ENCODE measurements around the gene CLUH.

Gene CLUH, protein sequence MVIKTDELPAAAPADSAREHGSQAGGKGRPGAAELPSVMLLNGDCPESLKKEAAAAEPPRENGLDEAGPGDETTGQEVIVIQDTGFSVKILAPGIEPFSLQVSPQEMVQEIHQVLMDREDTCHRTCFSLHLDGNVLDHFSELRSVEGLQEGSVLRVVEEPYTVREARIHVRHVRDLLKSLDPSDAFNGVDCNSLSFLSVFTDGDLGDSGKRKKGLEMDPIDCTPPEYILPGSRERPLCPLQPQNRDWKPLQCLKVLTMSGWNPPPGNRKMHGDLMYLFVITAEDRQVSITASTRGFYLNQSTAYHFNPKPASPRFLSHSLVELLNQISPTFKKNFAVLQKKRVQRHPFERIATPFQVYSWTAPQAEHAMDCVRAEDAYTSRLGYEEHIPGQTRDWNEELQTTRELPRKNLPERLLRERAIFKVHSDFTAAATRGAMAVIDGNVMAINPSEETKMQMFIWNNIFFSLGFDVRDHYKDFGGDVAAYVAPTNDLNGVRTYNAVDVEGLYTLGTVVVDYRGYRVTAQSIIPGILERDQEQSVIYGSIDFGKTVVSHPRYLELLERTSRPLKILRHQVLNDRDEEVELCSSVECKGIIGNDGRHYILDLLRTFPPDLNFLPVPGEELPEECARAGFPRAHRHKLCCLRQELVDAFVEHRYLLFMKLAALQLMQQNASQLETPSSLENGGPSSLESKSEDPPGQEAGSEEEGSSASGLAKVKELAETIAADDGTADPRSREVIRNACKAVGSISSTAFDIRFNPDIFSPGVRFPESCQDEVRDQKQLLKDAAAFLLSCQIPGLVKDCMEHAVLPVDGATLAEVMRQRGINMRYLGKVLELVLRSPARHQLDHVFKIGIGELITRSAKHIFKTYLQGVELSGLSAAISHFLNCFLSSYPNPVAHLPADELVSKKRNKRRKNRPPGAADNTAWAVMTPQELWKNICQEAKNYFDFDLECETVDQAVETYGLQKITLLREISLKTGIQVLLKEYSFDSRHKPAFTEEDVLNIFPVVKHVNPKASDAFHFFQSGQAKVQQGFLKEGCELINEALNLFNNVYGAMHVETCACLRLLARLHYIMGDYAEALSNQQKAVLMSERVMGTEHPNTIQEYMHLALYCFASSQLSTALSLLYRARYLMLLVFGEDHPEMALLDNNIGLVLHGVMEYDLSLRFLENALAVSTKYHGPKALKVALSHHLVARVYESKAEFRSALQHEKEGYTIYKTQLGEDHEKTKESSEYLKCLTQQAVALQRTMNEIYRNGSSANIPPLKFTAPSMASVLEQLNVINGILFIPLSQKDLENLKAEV (N-terminal part only)

DNA sequence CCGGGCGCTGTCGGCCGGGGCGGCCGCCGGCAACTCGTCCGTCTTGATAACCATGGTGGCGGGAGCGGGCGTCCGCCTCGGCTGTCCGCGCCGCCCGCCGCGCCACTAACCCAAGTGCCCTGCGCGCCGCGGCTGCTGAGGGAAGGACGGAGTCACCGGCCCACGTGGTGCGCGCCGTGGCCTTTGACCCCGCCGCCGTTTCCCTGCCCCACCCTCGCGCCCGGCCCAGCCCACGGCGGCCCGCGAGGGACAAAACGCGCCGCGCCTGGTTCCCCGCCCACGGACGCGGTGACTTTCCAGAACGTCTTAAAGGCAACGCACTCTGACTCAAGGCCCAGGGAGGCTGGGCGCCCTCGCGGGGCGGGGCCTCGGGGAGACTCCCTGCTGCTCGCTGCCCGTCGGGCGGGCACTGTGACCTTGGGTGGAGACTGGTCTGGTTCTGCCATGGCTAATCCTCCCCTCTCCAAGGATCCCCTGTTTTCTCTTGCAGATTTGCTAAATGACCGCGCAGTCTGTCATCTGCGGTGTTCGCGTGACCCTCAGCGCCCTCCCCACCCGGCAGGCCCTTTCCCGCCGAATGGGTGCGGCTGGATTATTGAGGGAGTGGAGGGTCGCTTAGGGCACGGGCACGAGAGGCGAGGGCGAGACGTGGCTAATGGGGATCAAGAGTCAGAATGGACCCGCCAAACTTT lies at the start of gene CLUH:
CLUH (minus strand) TSS at position 157 of the 692 bp plus-strand sequence; CDS start at position 54, 103 bp downstream.
- DNase-seq (ENCODE audit: low read depth, low spot score) = peak; percentile 92

DNA sequence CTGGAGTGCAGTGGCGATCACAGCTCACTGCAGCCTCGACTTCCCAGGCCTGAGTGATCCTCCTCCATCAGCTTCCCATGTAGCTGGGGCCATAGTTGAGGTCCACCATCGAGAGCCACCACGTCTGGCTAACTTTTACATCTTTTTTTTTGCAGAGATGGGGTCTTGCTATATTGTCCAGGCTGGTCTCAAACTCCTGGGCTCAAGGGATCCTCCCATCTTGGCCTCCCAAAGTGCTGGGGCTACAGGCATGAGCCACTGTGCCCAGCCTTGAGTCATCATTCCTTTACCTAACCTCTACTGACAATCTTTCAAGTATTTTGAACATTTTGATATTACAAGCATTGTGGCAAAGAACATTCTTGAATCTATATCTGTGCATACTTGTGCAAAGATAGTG lies 47.3 kb upstream of the CLUH start:
- no peak for DNase-seq (ENCODE audit: low read depth, low spot score)

DNA sequence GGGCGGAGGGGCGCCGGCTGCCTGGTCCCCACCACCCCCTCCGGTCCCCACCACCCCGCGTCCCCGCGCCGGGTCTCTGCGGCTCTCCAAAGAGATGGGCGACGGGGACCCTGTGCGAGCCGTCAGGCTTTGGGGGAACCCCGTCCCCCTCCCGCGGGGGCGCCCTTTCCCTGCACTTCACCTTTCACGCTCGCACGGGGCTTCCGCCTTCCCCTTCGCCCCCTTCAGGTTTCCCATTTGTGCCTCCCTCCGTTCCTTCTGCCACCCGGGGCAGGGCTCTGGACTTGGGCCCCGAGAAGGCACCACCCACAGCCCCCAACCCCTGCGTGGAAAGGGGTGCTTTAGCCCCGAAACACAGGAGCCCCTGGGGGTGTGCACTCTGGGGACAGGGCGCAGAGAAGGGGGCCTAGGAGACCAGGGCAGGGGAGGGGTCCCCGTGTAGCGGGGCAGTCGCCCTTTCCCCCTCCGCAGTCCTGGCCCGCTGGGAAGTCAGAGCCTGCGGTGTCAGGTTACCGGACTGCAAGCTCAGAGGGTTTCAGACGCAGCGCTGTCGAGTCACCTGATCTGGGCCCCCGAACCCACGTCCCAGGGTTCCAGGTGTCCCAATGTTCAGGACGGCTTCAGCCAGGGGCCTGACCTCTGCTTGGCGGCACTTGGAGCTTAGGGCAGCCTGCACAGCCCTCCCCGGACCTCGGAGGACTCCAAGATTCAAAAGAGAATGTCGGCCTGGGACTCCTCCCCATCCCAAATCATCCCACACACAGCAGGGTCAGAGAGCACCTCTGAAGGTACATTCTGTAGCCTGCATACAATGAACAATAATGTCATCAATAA lies 44.5 kb upstream of the CLUH start:
- DNase-seq (ENCODE audit: low read depth, low spot score) = no peak

DNA sequence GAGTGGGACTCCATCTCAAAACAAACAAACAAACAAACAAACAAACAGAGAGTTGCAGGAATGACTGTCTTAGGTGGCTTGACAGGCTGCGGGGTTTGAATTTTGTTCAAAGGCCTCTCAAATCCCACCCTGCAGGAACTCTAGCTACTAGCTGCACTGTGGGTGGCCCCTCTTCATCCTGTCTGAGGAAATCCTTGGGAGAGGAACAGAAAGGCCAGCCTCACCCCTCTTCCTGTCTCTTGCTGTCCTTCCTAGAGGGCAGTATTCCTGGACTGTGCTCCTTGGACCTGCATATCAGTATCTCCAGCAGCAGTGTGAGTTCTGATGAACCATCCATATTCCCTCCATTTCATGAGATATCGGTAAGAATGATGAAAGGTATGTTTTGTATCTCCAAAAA lies 39.9 kb upstream of the CLUH start:
- no peak for DNase-seq (ENCODE audit: low read depth, low spot score)

DNA sequence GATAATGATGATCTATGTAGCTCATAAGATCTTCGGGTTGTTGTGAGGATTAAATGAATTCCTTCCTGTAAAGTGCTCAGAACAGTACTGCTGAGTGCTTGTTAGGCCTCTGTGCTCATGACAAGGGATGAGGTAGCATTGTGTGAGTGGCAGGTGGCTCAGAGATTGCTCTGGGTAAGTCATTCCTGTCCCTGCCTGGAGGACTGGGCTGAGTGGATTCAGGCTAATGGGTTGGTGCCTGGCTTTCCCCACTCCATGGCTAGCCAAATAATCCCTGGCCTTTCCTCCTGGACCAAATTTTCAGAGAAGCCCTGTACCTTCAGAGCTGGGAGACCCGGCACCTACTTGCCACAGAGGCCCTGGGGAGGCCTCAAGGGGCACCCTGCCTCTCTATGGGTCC lies 39.2 kb upstream of the CLUH start:
- DNase-seq (ENCODE audit: low read depth, low spot score) = no peak

DNA sequence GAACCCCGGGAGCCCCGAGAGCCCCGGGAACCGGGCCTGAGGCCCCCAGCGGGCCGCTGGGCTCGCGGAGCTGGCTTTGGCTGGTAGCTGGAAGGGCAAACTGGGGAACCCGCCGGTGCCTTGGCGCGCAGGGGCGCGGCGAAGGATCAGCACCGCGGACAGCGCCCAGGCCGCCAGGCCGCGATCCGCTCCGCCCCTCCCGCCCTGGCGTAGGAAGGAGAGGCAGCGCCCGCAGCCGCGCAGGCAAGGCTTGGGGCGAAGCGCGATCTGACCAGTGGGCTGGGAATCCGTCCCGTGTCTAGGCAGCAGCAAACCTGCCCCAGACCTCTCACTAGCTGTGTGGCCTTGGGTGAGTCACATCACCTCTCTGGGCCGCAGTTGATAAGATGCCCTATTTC lies 38.2 kb upstream of the CLUH start:
- peak; percentile 20 for DNase-seq (ENCODE audit: low read depth, low spot score)

DNA sequence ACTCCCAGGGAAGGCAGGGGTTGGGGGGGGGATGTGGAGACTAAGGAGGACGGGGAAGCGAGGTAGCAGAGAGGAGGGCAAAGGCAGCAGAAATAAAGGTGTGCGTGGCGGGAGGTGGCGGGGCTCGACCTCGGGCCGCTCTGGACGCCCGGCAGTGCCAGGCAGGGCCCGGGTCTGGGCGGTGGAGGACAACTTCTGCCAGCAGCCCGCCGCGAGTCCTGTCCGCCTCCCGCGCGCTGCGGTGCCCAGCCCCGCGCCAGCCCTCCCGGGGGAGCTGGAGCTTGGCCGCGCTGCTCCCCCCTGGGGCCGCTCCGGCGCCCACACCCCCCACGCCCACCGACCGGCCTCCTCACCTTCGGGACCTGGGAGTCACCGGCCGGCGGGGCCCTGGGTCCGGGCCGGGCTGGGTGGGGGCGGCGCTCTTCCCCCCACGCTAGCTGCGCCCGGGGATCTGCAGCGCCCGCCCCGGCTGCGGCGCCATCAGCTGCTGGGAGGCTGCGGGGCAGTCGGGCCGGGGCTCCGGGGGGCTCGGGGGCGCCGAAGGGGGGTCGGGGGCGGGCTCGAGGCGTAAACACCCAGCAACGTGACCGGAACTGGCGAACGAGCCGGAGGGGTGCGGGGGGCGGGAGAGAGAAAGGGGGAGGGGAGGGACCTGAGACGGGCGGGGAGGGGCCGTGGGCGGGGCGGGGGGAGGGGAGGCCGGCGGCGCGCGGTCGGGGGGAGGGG lies 37.7 kb upstream of the CLUH start, which contains the start of gene CCDC92B:
CCDC92B (minus strand) TSS at position 595 of the 726 bp plus-strand sequence. CDS start 14,507 bp downstream, outside the sequence.
- DNase-seq (ENCODE audit: low read depth, low spot score) = no peak

DNA sequence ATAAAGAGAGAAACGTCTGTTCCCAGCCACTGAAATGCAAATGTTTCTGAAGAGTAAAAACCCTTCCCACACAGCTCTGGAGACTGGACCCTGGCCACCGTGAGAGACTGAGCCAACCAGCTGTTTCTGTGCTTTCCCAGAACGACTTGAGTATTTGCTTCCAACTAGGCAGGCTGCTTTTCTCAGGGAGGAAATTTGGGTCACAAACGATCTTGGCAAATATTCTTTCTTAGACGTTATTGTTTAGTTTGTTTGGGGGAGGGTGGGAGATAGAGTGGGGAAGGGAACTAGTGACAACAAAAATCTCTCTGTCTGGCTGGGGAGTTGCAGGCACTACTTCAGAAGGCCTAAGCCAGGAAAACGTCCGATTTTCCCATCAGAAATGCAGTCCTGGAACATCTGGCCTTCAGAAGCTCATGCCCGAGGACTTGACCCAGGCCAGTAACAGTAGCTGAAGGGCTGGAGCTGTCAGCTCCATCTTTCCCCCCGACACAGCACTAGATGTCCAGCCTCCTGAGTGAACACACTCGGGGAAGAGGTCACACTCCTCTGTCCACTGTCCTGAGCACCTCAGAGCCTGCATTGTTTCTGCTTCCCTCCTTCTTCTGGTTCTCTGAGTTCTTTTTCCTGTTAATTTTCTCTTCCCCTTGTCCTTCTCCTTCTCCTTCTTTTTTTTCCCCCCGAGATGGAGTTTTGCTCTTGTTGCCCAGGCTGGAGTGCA lies 33.9 kb upstream of the CLUH start:
- no peak for DNase-seq (ENCODE audit: low read depth, low spot score)

DNA sequence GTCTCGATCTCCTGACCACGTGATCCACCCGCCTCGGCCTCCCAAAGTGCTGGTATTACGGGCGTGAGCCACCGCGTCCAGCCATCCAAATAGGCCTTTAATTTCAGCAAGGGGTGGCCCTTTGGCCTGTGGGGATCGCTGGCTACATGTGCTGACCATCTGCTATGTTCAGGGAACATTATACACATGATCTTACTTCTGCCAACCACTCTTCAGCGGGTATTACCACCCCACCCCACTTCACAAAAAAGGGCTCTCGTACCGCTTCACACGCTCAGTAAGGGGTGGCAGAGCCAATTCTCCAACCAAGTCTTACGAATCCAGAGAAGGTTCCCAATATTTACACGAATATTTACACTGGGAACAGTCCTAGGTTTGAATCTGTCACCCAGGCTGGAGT lies 26.1 kb upstream of the CLUH start:
- no peak for DNase-seq (ENCODE audit: low read depth, low spot score)

DNA sequence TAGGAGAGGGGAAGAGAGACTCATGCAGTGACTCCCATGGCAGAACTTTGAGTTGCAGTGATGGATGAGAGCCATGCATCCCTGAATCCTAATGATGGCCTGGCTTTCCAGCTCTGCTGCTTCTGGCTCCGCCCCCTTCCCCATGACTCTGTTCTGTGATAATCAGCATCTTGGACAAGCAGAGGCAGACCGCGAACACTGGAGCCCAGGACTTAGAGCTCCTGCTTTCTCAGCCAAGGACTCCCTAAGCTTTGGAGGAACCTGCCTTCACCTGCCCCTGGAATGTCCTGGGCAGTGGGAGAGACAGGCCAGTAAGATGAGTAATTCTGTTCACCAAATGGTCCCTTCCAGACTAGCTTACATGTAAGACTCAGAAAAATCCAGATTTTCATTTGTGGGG lies 25.4 kb upstream of the CLUH start:
- DNase-seq (ENCODE audit: low read depth, low spot score) = no peak

DNA sequence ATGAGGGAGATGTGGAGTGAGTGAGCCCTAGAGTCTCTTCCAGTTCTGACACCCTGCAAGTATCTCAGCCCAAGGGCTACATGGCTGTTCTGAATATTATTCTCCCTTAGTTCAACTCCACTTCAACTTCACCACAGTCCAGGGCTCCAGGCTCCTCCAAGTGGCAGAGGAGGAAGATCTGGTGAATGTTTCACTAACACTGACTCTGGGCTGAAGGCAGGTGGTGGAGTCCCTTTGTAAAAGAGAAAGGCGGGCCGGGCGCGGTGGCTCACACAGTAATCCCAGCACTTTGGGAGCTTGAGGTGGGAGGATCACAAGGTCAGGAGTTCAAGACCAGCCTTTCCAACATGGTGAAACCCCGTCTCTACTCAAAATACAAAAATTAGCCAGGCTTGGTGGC lies 24.3 kb upstream of the CLUH start:
- no peak for DNase-seq (ENCODE audit: low read depth, low spot score)

DNA sequence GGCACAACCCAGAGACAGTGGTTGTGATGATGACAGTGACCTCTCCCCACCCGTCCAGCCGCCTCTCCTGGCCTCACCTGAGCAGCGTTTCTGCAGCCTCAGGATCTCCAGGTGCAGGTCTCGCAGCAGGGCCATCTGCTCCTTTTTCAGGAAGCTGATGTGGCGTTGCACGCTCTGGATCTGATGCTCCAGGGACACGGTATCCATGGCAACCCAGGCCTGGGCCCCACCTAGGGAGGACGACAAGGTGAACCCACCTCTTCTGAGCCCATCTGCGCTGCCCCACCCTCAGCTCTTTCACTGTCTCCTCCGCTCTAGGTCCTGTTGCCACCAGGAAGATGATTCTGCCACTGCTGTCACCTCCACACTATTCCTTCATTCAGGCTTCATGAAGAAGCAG lies 23.4 kb upstream of the CLUH start:
- DNase-seq (ENCODE audit: low read depth, low spot score) = no peak

DNA sequence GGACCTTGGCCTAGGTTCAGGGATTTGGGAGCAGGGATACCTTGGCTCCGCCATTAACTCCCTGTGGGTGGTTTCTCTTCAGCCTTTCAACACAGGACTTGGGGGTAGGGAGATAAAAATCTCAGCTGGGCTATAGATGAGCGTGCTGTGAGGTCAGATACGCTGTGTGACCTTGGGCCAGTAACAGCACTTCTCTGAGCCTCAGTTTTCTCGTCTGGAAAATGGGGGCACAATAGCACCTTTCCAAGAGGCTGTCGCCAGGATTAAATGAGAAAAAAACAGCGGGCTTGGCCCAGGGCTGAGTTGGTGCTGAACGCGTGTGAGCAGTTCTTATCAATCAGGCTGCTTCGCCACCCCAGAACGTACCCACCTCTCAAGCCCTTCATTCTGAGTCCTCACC lies 20.2 kb upstream of the CLUH start:
- no peak for DNase-seq (ENCODE audit: low read depth, low spot score)

DNA sequence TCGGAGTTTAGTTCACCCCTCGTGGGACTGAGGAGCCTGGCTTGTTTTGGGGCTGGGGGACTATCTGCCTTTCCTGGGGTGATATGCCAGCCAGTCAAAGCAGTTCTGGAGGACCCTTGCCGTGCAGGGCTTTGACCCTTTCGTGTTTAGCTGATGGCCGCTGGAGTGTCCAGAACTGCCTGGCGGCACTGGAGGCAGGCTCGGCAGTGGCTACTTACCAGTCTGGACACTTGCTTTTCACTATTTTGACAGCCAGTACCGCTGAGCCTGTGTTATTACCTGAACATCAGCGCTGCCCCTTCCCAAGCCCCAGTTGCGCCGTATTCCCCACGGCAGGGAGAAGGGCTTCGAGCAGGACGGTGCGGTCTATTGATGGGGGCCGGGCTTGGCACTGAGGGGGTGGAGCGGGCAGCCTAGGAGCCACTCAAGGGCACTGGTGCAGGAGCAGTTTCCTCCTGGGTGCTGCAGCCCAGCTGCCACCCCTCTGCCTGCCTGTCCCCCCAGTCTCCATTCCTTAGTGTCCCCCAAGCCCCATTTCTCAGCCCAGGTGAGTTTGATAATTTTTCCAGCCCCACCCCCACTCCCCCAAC lies 19.3 kb upstream of the CLUH start:
- no peak for DNase-seq (ENCODE audit: low read depth, low spot score)

DNA sequence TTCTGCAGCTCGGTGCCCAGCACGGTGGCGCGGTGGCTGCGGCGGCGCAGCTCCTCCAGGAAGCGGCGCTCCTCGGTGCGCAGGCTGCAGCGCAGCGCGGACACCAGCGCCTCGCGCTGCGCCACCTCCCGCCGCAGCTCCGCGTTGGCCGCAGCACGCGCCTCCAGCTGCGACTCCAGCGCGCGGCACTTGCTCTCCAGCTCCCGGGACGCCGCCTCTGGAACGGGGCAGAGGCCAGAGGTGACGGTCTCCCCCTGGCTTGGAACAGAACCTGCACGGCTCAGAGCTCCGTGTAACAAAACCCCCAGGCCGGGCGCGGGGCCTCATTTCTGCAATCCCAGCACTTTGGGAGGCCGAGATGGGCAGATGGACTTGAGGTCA lies 13.2 kb upstream of the CLUH start:
- no peak for DNase-seq (ENCODE audit: low read depth, low spot score)

DNA sequence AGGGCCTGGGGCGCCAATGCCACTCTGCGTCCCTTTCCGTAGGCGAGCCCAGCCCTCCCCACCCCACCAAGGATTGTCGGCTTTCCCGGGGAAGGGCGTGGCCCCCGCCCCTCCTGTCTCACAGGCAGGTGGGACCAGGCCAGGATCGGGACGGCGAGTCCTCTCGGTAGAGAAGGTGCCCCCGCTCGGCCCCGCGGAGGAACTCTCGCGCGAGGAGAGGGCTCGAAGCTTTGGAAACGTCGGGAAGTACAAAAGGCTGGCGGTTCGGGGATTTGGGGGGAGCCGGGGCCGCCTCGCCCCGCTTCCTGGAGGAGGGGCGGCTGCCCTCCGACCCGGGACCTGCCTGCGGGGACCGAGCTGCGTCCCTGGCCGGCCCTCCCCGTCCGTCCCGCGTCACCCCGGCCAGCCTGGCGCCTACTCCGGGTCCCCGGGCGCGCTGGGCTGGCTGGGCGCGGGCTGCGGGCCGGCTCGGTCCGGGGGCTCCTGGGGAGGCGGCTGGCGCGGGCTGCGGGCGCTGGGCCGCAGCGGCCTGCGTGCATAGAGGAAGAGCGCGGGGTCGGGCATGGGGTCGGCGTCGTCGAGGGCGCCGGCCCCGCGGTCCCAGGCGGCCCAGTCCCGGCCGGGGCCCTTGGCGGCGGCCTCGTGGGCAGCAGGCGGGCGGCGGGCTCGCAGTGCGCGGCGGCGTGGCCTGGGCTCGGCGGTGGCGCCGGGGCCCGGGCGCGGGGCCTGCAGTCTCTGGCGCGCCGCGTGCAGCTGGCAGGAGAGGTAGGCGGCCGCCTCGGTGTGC lies 12.6 kb upstream of the CLUH start:
- no peak for DNase-seq (ENCODE audit: low read depth, low spot score)

DNA sequence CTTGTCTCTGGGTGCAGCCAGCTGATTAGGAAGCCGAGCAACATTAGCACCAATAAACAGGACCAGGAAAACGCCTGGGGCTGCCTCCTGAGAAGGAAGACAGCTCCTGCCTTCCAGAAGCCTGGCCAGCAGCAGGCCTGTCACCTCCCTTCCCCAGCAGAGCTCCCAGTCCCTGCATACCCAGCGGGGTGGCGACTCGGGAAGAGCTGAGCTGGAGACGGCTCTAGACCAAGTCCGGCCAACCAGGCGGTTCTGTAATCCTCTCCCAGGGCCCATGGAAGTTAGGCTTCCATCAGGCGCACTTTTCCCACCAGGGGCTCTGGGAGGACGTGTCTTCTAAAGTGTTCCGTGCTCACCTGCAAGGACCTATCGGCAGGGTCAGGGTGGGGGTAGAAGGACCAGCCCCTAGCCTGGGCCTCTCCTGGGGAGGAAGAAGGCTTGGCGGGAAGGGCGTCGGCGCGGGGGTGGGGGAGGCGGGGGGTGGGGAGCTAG lies 12.0 kb upstream of the CLUH start:
- no peak for DNase-seq (ENCODE audit: low read depth, low spot score)

DNA sequence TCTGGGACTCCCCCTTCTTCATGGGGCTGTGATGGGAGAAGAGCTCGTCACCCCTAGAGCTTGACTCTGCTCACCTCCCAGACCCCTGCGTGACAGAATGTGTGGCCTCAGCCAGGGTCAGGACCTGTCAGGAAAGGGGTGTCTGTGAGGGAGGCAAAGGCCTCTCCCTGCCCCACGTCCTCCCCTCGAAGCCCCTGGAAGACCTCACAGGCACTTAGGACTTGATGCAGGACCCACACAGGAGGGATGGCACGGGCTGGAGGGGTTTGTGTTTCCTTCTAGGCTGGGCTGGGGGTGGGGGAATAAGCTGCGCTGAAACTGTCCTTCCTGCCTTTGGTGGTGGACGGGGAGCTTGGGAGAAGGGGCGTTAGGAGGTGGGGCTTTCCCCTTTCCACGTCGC lies 11.0 kb upstream of the CLUH start:
- no peak for DNase-seq (ENCODE audit: low read depth, low spot score)
